Activated naive CD4-positive, alpha-beta T cell treated with anti-CD3 and anti-CD28 coated beads, Interleukin-2, amount 10 ng/mL, durations not matched to agents 7 days and 5 days (primary cell): Measurements from ENCODE around the gene SERPINB6.

ENCODE experiments used
- CTCF ChIA-PET: fragments of 350-600 bp; sonication (Branson Sonifier 250); formaldehyde crosslinking; loops from one replicate; lab custom pipeline; 2021; ENCODE audit warnings: antibody characterized with exemption; lab: Charles Lee
- DNase-seq: peaks from one replicate; pipeline ENCODE4 v3.0.0-alpha.2; 2020
- H3K27ac Mint-ChIP-seq: one replicate; pipeline ENCODE4 v1.8.0; 2021; ENCODE audit warnings: mild to moderate bottlenecking, moderate library complexity, mixed read lengths
- H3K27me3 Mint-ChIP-seq: one replicate; pipeline ENCODE4 v1.8.0; 2021; ENCODE audit warnings: mild to moderate bottlenecking, mixed read lengths
- H3K36me3 Mint-ChIP-seq: one replicate; pipeline ENCODE4 v1.8.0; 2021; ENCODE audit warnings: mixed read lengths
- H3K4me1 Mint-ChIP-seq: one replicate; pipeline ENCODE4 v1.8.0; 2021; ENCODE audit warnings: mixed read lengths
- H3K4me3 Mint-ChIP-seq: one replicate; pipeline ENCODE4 v1.8.0; 2021; ENCODE audit warnings: mild to moderate bottlenecking, moderate library complexity, mixed read lengths
- H3K9me3 Mint-ChIP-seq: one replicate; pipeline ENCODE4 v1.8.0; 2021; ENCODE audit warnings: mixed read lengths

The SERPINB6 gene

DNA sequence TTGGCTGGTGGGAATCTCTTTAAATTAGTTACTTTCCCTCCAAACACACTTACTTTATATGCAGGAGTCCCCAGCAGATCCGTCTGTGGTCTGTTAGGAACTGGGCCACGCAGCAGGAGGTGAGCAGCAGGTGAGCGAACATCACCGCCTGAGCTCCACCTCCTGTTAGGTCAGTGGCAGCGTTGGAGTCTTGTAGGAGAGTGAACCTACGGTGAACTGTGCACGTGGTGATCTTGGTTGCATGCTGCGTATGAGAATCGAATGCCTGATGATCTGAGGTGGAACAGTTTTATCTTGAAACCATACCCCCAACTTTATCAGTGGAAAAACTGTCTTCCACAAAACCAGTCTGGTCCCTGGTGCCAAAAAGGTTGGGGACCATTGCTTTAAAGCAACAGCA lies 5.0 kb downstream of the SERPINB6 start:
- DNase-seq = no peak
- Mint-ChIP-seq H3K9me3 (no peaks in the 10 kb centered on the region), H3K4me3 (no peak overlapping the region), H3K27ac (no peak overlapping the region), H3K27me3 (peaks cover 25% of the 10 kb centered on the region), H3K36me3 (peaks cover 1% of the 10 kb centered on the region), H3K4me1 (peaks cover 6% of the 10 kb centered on the region)
- CTCF ChIA-PET = interaction anchor here (1.2 to 2.0 kb wide), 2 partner anchors 9 to 14 kb away, joined by 3 to 7 read pairs; no protein-coding TSS in a partner anchor

- peaks cover 28% of the 10 kb centered on the region for H3K27me3 Mint-ChIP-seq
- H3K4me1 Mint-ChIP-seq = peaks cover 2% of the 10 kb centered on the region
- CTCF ChIA-PET = interaction anchor here (2.0 kb wide), 1 partner anchor 13 kb away, joined by 7 read pairs; no protein-coding TSS in a partner anchor
- H3K4me3 Mint-ChIP-seq = no peak overlapping the region
- no peak for DNase-seq
- H3K36me3 Mint-ChIP-seq = no peaks in the 10 kb centered on the region
- H3K27ac Mint-ChIP-seq = no peak overlapping the region
- no peaks in the 10 kb centered on the region for H3K9me3 Mint-ChIP-seq
These were observed 6.4 kb downstream of the SERPINB6 start for GRCh38 chr6:2964793-2965505.

- peaks cover 4% of the 10 kb centered on the region for H3K4me1 Mint-ChIP-seq
- DNase-seq = no peak
- CTCF ChIA-PET = interaction anchor here (2.2 kb wide), 1 partner anchor 11 kb away, joined by 7 read pairs; no protein-coding TSS in a partner anchor
- no peaks in the 10 kb centered on the region for H3K36me3 Mint-ChIP-seq
- no peaks in the 10 kb centered on the region for H3K9me3 Mint-ChIP-seq
- H3K27ac Mint-ChIP-seq = no peak overlapping the region
- H3K4me3 Mint-ChIP-seq = no peak overlapping the region
- H3K27me3 Mint-ChIP-seq = peaks cover 31% of the 10 kb centered on the region
These were observed 7.6 kb downstream of the SERPINB6 start for GRCh38 chr6:2963756-2964155.

- no peak for DNase-seq
- Mint-ChIP-seq H3K4me1 (peaks cover 13% of the 10 kb centered on the region), H3K27ac (no peak overlapping the region), H3K4me3 (no peak overlapping the region), H3K9me3 (no peaks in the 10 kb centered on the region), H3K36me3 (no peaks in the 10 kb centered on the region), H3K27me3 (peaks cover 29% of the 10 kb centered on the region)
- CTCF ChIA-PET = interaction anchor here (2.2 kb wide), 1 partner anchor 10 kb away, joined by 7 read pairs; no protein-coding TSS in a partner anchor
These were observed 8.7 kb downstream of the SERPINB6 start for GRCh38 chr6:2962636-2963035.

DNA sequence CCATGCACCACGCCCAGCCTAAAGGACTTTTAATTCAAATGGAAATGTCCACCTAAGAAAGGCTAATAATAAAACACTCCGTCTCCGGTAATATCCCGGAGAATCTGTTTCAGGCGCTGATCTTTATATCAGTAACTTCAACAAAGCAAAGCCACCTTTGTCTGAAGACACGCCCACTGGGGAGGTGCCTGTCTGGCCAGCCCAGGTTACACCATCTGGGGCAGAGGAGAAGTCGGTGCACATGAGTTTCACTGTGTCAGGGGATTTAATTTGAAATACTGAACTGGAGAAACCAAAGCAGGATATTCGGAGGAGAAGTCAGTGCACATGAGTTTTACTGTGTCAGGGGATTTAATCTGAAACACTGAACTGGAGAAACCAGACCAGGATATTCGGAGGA lies 9.4 kb downstream of the SERPINB6 start:
- Mint-ChIP-seq H3K9me3 (no peaks in the 10 kb centered on the region), H3K4me3 (no peak overlapping the region), H3K27me3 (peaks cover 29% of the 10 kb centered on the region), H3K27ac (no peak overlapping the region), H3K36me3 (no peaks in the 10 kb centered on the region), H3K4me1 (peaks cover 13% of the 10 kb centered on the region)
- CTCF ChIA-PET = interaction anchor here (2.2 kb wide), 1 partner anchor 10 kb away, joined by 7 read pairs; no protein-coding TSS in a partner anchor
- no peak for DNase-seq

GRCh38 chr6:2961506-2961905 lies 9.9 kb downstream of the SERPINB6 start:
- CTCF ChIA-PET = interaction anchor here (2.2 kb wide), 1 partner anchor 9 kb away, joined by 7 read pairs; no protein-coding TSS in a partner anchor
- H3K4me3 Mint-ChIP-seq = no peak overlapping the region
- no peaks in the 10 kb centered on the region for H3K9me3 Mint-ChIP-seq
- DNase-seq = no peak
- H3K36me3 Mint-ChIP-seq = no peaks in the 10 kb centered on the region
- peaks cover 13% of the 10 kb centered on the region for H3K4me1 Mint-ChIP-seq
- H3K27ac Mint-ChIP-seq = no peak overlapping the region
- peaks cover 28% of the 10 kb centered on the region for H3K27me3 Mint-ChIP-seq

GRCh38 chr6:2960935-2961334 lies 10.4 kb downstream of the SERPINB6 start:
- Mint-ChIP-seq H3K4me3 (no peak overlapping the region), H3K36me3 (no peaks in the 10 kb centered on the region), H3K4me1 (peaks cover 13% of the 10 kb centered on the region), H3K9me3 (no peaks in the 10 kb centered on the region), H3K27ac (no peak overlapping the region), H3K27me3 (peaks cover 28% of the 10 kb centered on the region)
- no peak for DNase-seq
- CTCF ChIA-PET = interaction anchor here (1.4 kb wide), 1 partner anchor 9 kb away, joined by 3 read pairs; no protein-coding TSS in a partner anchor

DNA sequence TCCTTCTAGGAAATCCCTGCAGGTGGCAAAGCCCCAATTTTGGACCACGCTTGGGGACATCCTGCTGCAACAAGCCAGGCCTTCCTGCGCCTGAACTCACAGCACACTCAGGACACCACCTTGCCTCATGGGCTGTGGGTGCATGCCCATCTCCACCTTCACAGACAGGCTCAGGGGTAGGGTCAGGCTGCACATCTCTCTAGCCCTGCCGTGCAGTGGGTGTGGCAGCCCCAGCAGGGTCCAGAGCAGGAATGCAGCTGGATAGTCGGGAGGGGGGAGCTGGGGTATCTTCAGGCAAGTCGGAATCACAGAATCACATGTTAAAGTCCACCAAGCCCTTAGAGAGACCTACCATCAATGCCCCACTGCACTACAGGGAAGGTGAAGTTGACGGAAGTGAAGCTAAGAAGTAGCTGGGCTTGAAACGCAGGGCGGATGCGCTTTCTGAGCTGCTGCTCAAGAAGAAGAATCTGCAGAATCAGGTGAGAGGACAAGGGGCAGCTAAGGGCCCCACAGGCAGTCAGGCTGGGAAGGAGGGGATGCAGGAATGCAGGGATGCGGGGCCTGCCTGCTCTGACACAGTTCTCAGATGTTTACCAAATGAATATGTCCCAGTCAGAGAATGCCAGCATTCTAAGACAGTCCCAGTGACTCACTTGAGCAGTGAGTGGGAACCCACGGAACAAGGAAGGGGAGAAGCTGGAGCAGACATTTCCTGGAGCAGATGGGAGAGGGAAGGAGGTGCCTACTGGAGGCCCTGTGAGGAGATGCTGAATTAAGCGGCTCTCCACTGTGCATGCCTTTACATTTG lies 11.3 kb downstream of the SERPINB6 start:
- peaks cover 28% of the 10 kb centered on the region for H3K27me3 Mint-ChIP-seq
- H3K9me3 Mint-ChIP-seq = no peaks in the 10 kb centered on the region
- no peak overlapping the region for H3K27ac Mint-ChIP-seq
- no peak overlapping the region for H3K4me3 Mint-ChIP-seq
- H3K36me3 Mint-ChIP-seq = no peaks in the 10 kb centered on the region
- no peak for DNase-seq
- CTCF ChIA-PET = interaction anchor here (1.4 kb wide), 1 partner anchor 9 kb away, joined by 3 read pairs; no protein-coding TSS in a partner anchor
- H3K4me1 Mint-ChIP-seq = peaks cover 13% of the 10 kb centered on the region

GRCh38 chr6:2958776-2959175 lies 12.6 kb downstream of the SERPINB6 start:
- CTCF ChIA-PET = no interaction called here
- no peak for DNase-seq
- Mint-ChIP-seq H3K27me3 (peaks cover 28% of the 10 kb centered on the region), H3K36me3 (no peaks in the 10 kb centered on the region), H3K4me1 (peaks cover 13% of the 10 kb centered on the region), H3K9me3 (no peaks in the 10 kb centered on the region), H3K4me3 (no peak overlapping the region), H3K27ac (no peak overlapping the region)

DNA sequence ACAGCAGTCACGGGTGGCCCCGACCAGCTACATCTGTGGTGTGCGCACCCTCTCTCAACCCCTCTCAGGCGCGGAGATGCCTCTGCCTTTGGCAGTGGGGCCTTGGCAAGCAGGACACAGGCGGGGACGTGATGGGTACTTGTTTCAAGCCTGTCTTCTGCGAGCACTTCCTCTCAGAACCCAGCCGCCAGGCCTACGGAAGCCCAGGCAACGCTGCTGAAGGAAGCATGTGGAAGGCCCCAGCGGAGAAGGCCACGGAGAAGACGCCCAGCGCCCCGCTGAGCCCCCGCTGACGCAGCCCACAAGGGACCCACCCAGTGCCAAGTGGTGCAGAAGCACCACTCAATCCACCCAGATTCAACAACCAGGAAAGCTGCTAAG lies 13.0 kb downstream of the SERPINB6 start:
- CTCF ChIA-PET = no interaction called here
- Mint-ChIP-seq H3K4me1 (peaks cover 13% of the 10 kb centered on the region), H3K27me3 (peaks cover 28% of the 10 kb centered on the region)

DNA sequence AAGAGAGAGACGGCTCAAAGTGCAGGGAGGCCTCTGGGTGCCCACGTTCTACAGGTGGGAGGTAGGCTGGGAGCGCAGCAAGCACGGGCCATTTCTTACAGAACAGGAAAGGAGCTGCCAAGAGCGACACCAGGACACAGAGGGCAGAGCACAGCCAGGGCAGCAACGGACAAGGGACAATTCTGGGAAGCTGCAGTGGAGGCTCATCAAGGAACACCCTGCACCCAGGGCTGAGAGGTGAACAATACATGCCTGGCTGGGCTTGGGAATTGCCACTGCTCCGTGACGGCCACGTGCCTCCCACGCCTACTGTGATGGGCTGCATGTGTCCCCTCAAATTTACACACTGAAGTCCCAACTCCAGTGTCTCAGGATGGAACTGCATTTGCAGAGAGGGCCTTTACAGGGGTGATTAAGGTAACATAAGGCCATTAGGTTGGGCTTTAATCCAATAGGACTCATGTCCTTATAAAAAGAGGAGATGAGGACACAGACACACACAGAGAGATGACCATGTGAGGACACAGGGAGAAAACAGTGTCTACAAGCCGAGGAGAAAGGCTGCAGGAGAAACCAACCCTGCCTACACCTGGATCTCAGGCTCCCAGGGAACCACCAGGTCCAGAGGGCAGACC lies 13.6 kb downstream of the SERPINB6 start:
- peaks cover 2% of the 10 kb centered on the region for H3K36me3 Mint-ChIP-seq
- no peak overlapping the region for H3K27ac Mint-ChIP-seq
- peaks cover 13% of the 10 kb centered on the region for H3K4me1 Mint-ChIP-seq
- no peak for DNase-seq
- no peaks in the 10 kb centered on the region for H3K9me3 Mint-ChIP-seq
- no peak overlapping the region for H3K4me3 Mint-ChIP-seq
- peaks cover 28% of the 10 kb centered on the region for H3K27me3 Mint-ChIP-seq
- CTCF ChIA-PET = no interaction called here

More for the DNA sequence above, 13.0 kb downstream of the SERPINB6 start:
- DNase-seq = no peak
- Mint-ChIP-seq H3K36me3 (peaks cover under 1% of the 10 kb centered on the region), H3K4me3 (no peak overlapping the region), H3K27ac (no peak overlapping the region), H3K9me3 (no peaks in the 10 kb centered on the region)

DNA sequence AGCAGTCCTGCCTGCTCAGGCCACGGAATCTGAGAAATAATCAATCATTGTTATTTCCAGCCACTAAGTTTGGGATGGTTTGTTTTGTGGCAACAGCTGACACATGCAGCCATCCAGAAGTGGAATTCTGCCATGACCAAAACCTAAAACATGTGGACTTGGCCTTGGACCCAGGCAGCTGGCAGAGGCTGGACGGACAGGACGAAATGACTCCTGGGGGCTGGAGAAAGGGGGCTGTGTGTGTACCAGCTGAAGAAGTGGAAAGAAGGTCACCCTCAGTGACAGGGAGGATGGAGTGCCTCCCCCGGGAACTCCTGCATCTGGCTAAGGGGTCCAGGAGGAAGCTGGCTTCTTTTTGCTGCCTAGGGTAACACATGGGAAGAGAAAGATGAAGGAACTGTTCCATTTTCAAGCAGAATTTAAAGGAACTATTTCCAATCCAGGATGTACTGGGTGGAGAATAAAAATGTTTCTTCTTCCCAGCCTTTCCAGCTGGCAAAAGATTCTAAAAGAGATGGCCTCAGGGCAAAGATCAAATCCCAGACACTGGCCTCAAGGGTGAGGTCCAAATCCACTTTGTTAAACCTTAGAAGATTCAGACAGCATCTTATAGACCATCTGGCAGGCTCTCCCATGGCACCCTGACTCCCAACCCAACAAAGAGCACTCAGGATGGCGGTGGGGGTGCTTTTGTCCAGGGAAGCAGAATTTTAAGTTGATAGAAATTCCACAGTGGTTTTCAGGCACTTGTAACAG lies 14.3 kb downstream of the SERPINB6 start:
- Mint-ChIP-seq H3K4me1 (peaks cover 13% of the 10 kb centered on the region), H3K4me3 (no peak overlapping the region), H3K27me3 (peaks cover 27% of the 10 kb centered on the region), H3K27ac (no peak overlapping the region), H3K36me3 (peaks cover 2% of the 10 kb centered on the region), H3K9me3 (no peaks in the 10 kb centered on the region)
- CTCF ChIA-PET = no interaction called here
- DNase-seq = no peak

DNA sequence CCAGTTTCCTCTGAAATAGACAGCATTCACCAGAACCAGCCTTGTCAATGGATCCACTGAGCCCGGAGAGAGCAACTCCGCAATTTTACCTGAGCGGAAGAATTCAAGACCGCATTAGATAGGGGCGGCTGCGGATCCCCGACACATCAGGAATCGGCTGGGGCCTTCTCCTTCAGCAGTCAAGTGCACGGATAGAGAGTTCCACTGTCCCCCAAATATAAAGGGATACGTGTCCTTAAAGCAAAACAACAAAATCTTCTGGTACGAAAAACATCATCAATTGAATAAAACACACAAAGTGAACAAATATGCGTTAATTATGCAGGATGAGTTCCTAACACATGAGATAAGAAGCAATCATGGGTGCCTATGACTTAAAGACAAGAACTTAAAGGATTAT lies 18.3 kb downstream of the SERPINB6 start:
- H3K4me3 Mint-ChIP-seq = no peak overlapping the region
- H3K4me1 Mint-ChIP-seq = peaks cover 9% of the 10 kb centered on the region
- H3K9me3 Mint-ChIP-seq = no peaks in the 10 kb centered on the region
- DNase-seq = no peak
- H3K36me3 Mint-ChIP-seq = peaks cover 4% of the 10 kb centered on the region
- CTCF ChIA-PET = interaction anchor here (1.0 to 2.3 kb wide), 9 partner anchors 9 to 162 kb away, joined by 3 to 15 read pairs (median 7); no protein-coding TSS in a partner anchor
- H3K27ac Mint-ChIP-seq = no peak overlapping the region
- H3K27me3 Mint-ChIP-seq = peaks cover 9% of the 10 kb centered on the region
